GM21529 (cell line): ENCODE data around the gene MRM2.
A peak's percentile ranks its signal among the peaks of the same experiment; 100 is the strongest.

Experiments used
- ATAC-seq: cut with Tn5 transposase; IDR thresholded peaks from one replicate; pipeline ENCODE4 v1.9.1; 2021; ENCODE audit not compliant: unreplicated experiment

The MRM2 gene

DNA sequence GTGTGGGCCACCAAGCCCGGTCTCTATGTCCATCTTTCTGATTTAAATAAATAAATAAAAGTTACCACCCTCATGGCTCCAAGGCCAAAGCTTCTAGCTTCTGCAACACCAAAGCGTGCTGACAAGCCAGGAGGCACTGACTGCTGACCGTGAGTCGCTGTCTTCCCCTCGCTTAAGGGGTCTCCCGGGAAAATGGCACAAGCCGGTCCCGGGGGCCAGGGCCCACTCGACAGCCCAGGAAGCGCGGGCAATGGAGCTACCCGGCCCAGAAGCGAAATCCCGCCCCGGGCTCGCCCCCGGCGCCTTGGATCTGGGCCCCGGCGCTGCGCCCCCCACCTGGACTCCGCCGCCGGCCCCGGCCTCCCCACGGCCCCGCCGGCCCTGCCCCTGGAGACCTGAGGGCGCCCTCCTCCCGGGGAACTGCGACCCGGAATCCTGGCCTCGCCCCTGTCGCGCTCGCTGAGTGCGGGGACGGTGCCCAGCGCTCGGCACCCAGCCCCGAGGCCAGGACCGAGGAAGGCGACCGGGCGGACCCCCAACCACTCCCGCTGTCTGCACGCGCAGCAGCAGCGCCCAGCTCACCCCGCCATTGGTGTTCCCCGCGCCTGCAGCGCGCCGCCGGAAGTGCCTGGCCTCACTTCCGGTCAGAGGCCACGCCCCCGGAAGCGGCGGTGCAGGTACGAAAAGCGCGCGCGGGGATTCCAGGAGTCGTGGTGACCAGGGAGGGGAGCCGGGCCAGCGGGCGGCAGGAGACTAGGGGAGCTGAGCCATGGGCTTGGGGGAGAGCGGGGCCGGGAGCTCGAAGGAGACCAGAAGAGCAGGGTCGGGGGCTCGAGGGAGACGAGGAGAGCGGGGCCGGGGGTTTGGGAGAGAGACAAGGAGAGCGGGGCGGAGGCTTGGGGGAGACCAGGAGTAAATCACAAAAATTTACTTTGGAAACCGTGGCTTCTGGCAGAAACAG, at the start of gene MRM2, which contains the start of gene NUDT1:
TSS of gene MRM2 (minus strand) at position 626 of the 961 bp plus-strand sequence. CDS start at position 590, 36 bp downstream.
TSS of gene NUDT1 (plus strand) at position 647 of the 961 bp plus-strand sequence. CDS start 2,349 bp downstream, outside the sequence.
- ATAC-seq, result peak; percentile 60

DNA sequence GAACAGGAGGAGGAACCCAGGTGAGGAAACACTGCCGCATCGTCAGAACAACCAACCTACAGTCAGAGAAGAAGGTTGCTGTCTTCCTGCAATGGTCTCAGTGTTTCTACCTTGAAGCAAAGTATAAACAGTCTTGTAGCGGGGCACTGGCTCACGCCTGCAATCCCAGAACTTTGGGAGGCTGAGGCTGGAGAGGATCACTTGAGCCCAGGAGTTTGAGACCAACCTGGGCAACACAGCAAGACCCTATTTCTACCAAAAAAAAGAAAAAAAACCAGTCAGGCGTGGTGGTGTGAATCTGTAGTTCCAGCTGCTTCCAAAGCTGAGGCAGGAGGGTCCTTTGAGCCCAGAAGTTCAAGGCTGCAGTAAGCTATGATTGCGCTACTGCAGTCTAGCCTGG, 48.9 kb upstream of the MRM2 start:
- no peak for ATAC-seq

DNA sequence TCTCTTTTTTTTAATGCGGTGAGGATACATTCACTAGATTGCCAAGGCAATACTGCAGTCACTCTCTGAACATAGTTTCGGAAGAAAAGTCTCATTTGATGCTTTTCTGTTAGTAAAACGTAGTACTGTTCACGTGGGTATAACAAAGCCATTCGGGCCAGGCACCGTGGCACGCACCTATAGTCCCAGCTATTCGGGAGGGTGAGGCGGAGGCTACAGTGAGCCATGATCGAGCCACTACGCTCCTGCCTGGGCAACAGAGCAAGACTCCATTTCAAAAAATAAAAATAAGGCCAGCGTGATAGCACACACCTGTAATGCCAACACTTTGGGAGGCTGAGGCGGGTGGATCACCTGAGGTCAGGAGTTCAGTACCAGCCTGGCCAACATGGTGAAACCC, 47.6 kb upstream of the MRM2 start:
- no peak for ATAC-seq

DNA sequence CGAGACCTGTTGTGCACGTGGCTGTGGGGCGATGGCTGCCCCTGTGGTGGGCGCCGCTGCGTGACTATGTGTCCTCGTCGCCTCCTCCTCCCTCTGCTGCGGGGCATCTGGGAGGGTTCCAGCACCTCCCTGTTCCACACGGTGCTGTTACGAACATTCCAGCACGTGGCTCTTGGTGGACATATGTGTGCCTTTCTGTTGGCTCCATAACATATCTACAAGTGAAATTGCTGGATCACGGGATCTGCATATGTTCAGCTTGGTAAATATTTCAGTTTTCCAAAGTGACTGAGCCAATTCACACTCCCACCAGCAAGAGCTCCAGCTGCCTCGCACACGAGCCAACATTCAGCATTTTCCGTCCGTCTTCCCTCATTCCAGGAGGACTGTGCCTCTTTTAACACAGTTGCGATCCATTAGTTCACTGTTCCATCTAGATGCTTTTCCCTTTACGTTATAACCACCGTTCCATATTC, 47.1 kb upstream of the MRM2 start:
- no peak for ATAC-seq

DNA sequence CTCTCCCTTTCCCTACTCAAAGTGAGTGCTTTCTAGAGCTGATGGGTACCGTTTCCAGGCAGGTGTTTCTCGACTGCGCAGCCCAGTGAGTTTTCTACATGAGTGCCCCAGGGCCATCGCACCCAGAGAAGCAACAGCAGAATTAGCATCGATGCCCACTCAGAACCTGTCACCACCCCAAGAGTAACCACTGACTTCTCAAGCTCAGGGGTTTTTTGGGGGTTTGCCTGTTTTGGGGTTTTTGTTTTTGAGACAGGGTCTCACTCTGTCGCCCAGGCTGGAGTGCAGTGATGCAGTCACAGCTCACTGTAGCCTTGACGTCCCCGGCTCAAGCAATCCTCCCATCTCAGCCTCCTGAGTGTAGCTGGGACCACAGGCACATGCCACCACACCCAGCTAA, 46.5 kb upstream of the MRM2 start:
- peak; percentile 82 for ATAC-seq

DNA sequence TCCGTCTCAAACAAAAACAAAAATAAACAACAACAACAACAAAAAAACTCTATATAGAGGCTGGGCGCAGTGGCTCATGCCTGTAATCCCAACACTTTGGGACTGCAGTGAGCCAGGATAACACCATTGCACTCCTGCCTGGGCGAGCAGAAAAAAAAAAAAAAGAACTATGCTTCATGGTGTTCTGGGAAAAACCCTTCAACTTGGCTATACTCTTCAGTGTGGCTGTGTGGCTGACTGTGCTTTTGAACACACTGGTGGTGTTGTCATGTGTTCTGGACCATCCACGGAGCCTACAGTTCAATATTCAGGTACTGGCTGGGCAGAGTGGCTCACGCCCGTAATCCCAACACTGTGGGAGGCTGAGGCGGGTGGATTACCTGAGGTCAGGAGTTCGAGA, 45.7 kb upstream of the MRM2 start:
- ATAC-seq, result no peak

DNA sequence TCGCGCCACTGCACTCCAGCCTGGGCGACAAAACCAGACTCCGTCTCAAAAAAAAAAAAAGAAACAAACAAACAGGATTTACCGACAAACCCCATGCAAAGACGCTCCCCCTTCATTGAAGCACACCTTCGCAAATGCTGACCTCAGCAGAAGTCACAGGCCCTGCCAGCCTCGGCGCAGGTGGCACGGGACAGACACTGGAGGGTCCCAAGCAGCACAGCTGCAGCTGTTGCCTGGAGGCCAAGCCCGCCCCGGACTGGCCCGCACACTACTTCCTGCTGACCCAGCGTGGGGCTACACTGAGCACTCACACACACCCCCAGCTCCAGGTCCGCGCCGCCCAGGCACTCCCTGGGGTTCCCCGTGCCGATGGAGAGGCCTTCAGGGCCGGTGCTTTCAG, 41.1 kb upstream of the MRM2 start:
- no peak for ATAC-seq

DNA sequence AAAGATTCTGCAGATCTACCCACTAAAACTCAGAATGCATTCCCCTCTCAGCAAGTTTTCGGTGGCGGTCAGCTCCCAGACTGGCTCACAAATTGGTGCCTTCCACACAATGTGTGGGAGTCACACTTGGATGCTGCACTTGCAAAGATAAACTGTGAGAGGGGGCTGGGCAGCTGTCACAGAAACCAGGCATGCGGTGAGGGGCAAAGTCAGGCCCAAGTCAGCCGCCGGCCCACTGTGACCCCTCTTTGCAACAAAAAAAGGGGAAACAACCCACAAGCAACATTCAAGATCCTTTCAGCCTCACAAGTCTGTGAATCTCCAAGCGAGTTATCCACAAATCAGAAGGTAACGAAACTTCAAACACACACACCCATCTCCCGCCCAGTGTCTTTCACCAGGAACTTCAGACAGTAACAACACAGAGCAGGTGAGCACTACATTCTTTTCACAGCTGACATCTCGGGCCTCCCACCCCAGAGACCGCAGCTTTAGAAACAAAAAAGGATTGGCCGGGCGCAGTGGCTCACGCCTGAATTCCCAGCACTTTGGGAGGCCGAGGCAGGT, 40.3 kb upstream of the MRM2 start:
- no peak for ATAC-seq

DNA sequence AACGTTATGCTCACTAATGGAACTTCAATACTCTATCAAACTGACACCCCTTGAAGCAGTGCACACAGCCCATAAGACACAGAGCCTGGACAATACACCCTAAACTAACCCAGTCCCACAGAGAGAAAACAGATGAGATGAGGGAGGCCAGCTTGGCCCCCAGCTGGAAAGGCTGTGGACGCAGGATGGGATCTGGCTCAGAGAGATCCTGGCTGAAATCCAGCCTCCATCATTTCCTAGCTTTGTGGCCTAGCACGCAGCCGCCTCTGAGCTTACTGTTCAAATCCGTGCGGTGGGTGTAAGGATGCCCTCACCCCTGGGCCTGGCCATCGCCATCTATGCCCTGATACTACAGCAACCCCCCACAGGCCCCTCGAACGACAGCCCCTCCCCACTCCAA, 39.5 kb upstream of the MRM2 start:
- ATAC-seq, result no peak

DNA sequence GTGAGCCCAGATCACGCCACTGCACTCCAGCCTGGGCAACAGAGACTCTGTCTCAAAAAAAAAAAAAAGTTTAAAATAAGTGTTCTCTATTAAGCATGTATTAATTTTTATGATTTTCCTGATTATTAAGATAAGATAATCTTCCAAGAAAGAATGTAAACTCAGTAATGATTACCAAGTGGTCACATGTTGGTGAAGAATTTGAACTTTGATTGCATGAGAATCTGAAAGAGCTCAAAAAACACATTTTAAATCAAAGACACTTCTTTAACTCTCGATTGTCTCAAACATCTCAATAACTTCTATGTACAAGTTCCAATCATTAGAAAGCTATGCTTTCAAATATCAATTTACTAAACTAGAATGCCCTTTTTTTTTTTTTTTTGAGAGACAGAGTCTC, 38.4 kb upstream of the MRM2 start:
- no peak for ATAC-seq

DNA sequence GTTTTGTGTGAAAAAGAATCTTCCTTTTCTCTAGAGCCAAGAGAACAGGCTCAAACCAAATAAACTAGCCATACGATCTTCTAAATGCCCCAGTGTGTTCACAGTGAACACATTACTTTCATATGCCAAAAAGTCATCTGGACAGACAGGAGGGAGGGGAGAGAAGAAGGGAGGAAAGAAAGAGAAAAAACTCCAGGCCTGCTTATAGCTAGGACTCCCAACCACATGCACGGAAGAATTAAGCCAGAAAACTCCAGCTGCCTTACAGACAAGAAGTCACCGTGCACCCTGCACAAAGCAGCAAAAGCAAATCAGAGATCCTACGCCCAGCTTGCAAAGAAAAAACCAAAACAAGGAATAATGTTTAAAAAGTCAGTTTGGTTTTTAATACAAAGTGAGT, 37.9 kb upstream of the MRM2 start:
- no peak for ATAC-seq

DNA sequence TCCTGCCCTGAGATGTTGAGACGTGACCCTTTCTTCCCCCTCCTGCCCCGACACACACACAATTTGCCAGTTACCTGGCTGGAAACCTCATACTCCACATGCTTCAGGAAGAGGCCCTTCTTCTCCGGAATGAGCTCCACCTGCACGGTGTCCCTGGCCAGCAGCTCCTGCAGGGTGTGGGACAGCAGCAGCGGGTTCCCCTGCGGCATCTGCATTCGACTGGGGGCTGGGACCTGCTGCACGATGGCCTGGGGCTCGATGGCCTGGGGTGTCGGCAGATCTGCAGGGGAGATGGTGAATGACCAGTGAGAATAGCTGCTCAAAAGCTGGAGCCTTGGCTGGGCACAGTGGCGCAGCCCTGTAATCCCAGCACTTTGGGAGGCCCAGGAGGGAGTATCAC, 36.0 kb upstream of the MRM2 start:
- ATAC-seq, result no peak

DNA sequence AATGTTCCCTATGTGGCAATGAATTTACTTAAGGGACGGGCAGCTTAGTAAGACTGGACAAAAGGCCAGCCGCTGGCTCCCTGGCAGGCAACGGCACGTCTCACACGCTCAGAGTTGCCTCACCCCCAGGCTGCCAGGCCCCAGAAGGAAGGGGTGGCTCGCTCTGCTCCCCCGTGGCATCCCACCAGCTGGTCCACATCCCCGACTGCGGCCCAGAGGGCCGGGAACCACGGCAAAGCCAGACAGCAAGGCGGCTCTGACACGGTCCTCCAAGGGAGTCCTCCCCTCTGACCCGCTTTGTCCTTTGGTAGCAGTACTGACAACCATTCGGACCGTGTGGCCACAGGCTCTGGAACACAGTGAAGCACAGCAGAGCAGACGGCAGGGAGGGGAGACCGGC, 34.1 kb upstream of the MRM2 start:
- no peak for ATAC-seq

DNA sequence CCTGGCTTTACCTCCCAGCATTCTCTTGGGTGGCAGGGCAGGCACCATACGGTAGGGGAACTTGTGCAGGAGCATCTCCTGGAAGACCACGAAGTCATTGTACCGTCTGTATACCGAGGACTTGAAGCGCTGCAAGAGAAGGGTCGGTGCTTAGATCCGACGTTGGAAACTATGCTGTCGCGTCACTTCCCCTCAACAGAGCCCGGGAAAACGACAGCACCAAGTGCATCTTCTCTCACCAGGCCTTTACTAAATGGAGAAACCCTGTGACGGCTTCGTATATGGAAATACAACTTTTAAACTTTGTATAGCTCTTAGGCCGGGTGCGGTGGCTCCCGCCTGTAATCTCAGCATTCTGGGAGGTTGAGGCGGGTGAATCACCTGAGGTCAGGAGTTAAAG, 33.1 kb upstream of the MRM2 start:
- no peak for ATAC-seq

DNA sequence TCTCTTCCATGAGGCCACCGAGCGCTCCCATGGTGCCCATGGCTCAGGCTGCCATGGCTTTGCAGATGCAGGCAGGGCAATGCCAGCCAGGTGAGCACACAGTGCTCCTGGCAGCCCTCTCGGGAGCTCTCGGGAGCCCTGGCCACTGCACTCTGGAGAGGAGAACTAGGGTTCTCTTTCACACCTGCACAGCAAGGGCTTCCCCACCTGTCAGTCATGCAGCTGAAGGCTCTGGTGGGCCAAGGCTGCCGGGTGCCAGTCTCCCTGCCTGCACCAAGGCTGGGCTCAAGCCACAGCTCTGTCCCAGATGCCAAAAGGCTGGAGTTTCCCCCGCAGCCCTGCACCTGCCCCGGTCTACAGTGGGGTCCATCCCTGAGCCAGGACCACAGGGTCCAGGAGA, 32.7 kb upstream of the MRM2 start:
- no peak for ATAC-seq

DNA sequence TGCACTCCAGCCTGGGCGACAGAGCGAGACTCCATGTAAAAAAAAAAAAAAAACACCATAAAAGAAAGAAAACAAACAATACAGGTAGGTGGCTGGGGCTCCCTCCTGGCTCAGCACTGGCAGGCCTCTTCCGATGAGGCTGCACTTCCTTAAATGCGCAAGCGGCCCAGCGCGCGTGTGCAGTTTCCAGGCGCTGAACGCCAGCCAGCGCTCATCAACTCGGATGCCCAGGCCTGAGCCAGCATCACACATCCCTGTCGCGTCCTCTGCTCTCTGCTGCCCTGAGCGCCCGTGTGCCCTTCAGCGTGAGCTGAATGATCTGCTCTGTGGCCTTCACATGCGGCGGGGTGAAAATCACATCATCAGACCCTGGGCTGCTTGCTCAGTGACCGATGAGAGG, 31.9 kb upstream of the MRM2 start:
- ATAC-seq, result no peak

DNA sequence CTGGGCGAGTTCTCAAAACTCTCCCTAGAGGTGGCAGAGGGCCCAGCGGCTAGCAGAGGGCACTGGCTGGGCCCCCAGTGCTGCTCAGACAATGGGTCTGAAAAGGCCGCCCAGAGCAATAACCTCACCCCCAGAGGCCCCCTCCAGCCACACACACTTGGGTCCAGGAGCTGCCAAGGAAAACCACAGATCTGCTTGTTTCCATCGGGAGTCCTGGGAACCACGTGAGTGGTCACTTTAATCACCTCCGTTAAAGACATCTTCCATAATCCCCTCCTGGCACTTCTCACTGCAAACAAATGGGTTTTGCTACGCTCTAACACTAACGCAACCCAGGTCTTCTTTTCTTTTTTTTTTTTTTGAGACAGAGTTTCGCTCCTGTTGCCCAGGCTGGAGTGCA, 30.0 kb upstream of the MRM2 start:
- ATAC-seq, result no peak

DNA sequence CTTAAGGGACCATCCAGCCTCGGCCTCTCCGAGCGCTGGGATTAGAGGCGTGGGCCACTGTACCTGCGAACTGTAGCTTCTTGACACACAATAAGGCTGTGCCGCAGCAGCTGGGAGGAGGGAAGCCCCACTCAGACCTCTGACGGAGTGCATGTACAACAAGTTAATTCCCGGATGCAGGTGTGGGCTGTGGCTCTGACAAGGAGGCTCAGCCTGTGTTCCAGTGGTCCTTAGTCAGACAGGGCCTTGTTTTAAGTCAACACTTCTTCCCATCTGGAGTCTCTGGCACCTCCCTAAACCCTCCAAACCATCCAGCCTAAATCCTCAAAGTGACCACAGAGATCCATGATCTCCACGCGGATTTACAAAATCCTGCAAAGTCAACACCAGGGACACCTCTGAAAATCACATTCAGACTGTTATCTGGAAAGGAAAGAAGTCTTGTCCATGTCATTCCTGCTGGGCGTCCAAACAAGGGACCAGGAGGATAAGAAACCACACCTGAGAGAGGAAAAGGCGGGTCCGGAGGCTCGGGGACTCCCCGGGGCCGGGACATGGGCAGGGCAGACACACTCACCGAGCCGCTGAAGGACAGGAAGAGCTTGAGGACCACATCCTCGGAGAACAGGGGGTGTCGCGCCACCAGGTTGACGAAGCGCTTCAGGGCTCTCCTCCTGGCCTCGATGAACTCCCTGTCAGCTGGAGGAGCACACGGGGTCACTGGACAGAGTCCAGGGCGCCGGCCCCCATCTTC, 29.4 kb upstream of the MRM2 start:
- ATAC-seq, result no peak

DNA sequence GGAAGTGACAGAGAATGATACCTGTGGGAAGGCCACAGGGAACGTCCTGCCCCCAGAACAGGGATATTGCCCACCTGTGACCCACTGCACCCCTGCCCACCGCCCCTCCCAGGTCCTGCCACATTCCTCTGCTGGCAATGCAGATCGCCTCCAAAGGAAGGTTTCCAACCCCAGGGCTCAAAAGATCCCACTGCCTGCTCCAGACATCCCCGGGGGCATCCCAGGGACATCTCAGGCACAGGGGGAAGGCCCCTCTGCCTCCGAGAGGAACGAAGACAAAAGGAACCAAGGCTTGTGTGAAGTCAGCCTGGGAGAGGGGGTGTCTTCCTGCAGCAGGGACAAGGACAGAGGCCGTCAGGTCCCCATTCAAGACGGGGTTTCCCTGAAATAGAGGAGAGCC, 28.5 kb upstream of the MRM2 start:
- ATAC-seq, result no peak

DNA sequence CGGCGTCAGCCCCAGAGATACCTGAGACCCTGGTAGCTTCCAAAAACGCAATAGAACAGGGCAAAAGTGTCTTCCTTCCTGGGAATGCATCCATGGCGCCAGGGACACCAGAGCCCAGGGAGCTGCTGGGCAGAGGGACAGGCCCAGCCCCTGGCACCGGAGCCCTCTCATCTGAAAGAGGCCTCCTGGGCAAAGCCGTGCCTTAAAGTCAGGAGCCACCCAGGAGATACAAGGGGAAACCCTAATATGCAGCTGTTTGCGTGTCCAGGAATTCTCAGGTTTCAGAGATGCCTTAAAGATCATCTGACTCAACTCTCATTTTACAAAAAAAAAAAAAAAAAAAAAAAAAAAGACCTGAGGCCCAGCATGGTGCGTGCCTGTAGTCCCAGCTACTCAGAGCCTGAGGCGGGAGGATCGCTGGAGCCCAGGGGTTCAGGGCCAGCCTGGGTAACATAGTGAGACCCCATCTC, 28.0 kb upstream of the MRM2 start:
- no peak for ATAC-seq
